Measurements from ENCODE around the gene VPS4A. TPM values are rescaled to one million over a fixed set of nuclear protein-coding genes. Genes with fewer than 3 reads are reported as not detected.

VPS4A gene
- total RNA-seq, 4 donors from 2014 or later = 41.9 to 46.5 (median 43.6) TPM

GRCh38 chr16:69322343-69322742 lies 11.2 kb downstream of the VPS4A start:
- intact Hi-C loops (cut with DNase I) = no loop called here
- TF ChIP-seq, protein P1, sequence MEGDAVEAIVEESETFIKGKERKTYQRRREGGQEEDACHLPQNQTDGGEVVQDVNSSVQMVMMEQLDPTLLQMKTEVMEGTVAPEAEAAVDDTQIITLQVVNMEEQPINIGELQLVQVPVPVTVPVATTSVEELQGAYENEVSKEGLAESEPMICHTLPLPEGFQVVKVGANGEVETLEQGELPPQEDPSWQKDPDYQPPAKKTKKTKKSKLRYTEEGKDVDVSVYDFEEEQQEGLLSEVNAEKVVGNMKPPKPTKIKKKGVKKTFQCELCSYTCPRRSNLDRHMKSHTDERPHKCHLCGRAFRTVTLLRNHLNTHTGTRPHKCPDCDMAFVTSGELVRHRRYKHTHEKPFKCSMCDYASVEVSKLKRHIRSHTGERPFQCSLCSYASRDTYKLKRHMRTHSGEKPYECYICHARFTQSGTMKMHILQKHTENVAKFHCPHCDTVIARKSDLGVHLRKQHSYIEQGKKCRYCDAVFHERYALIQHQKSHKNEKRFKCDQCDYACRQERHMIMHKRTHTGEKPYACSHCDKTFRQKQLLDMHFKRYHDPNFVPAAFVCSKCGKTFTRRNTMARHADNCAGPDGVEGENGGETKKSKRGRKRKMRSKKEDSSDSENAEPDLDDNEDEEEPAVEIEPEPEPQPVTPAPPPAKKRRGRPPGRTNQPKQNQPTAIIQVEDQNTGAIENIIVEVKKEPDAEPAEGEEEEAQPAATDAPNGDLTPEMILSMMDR (IDR thresholded peaks at IDR 0.05) = no peak
- TF ChIP-seq EP300 (IDR thresholded peaks at IDR 0.05) (no peak), POLR2AphosphoS5 (IDR thresholded peaks at IDR 0.05) (no peak), POLR2A (IDR thresholded peaks at IDR 0.05; ENCODE audit: low read depth) (no peak)
- H3K27ac ChIP-seq (replicated peaks in 1 of 4) = no peak overlapping the region
- H3K9me3 ChIP-seq = no peaks in the 10 kb centered on the region
- 80% methylated on average over 7 of the region's 7 CpGs for WGBS
- peaks cover 69 to 98% (median 94%) of the 10 kb centered on the region in 4 donors for H3K36me3 ChIP-seq
- H3K4me3 ChIP-seq = no peak overlapping the region
- no peak for DNase-seq (ENCODE audit: extremely low spot score)
- H3K4me1 ChIP-seq = peaks cover 9 to 26% (median 22%) of the 10 kb centered on the region in 4 donors
- H3K27me3 ChIP-seq = no peaks in the 10 kb centered on the region

DNA sequence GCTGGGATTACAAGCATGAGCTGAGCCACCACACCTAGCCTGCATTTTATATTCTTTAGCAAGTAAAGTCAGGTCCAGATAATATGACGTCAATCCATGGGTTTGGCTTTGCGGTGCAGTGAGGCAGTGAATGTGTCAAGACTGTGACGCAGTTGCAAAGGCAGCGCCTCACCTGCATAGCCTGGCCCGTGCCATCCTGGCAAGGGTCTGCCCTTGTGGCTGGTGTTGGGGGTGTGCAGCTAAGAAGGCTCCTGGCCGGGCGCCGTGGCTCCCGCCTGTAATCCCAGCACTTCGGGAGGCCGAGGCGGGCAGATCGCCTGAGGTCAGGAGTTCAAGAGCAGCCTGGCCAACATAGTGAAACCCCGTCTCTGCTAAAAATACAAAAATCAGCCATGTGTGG lies 12.3 kb downstream of the VPS4A start:
- intact Hi-C loops (cut with DNase I) = no loop called here
- no peak overlapping the region for H3K4me3 ChIP-seq
- H3K9me3 ChIP-seq = no peaks in the 10 kb centered on the region
- no peaks in the 10 kb centered on the region for H3K27me3 ChIP-seq
- 93% methylated on average over 14 of the region's 14 CpGs for WGBS
- no peak for DNase-seq (ENCODE audit: extremely low spot score)
- H3K36me3 ChIP-seq = peaks cover 60 to 95% (median 92%) of the 10 kb centered on the region in 4 donors
- H3K27ac ChIP-seq (replicated peaks in 1 of 4) = no peak overlapping the region
- H3K4me1 ChIP-seq = peaks cover 16 to 37% (median 32%) of the 10 kb centered on the region in 4 donors
- TF ChIP-seq POLR2A (IDR thresholded peaks at IDR 0.05; ENCODE audit: low read depth) = no peak
- TF ChIP-seq EP300 (IDR thresholded peaks at IDR 0.05) = no peak
- TF ChIP-seq POLR2AphosphoS5 (IDR thresholded peaks at IDR 0.05) = no peak
- TF ChIP-seq, protein P1 (IDR thresholded peaks at IDR 0.05) = no peak

DNA sequence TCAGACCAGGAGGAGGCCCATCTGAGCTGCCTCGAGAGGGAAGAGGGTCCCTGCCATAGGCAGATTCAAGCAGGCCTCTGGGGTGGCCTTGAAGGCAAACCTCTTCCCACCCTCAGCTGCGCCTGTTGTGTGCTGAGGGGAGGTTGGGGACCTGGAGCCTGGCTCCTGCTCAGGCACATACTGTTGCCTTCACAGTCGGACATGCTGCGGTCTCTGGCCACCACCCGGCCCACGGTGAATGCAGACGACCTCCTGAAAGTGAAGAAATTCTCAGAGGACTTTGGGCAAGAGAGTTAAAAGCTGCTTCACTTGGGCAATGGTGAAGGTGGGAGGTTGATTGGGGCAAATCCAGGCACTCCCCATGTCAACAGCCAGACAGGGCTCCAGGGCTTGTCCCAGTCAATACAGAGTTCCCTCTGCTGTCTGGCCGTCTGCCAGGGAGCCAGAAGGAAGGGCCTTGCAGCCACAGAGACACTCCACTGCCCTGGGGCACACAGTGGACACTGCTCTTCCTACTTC lies 12.9 kb downstream of the VPS4A start:
- Histone ChIP-seq H3K27ac (replicated peaks in 1 of 4) (no peak overlapping the region), H3K9me3 (no peaks in the 10 kb centered on the region), H3K4me1 (peaks cover 22 to 43% (median 39%) of the 10 kb centered on the region in 4 donors), H3K4me3 (no peak overlapping the region), H3K27me3 (no peaks in the 10 kb centered on the region), H3K36me3 (peaks cover 53 to 94% (median 88%) of the 10 kb centered on the region in 4 donors)
- DNase-seq (ENCODE audit: extremely low spot score) = no peak
- TF ChIP-seq, protein P1 (IDR thresholded peaks at IDR 0.05) = no peak
- TF ChIP-seq EP300 (IDR thresholded peaks at IDR 0.05) (no peak), POLR2AphosphoS5 (IDR thresholded peaks at IDR 0.05) (no peak), POLR2A (IDR thresholded peaks at IDR 0.05; ENCODE audit: low read depth) (no peak)
- intact Hi-C loops (cut with DNase I) = no loop called here
- WGBS = 80% methylated on average over 8 of the region's 8 CpGs

DNA sequence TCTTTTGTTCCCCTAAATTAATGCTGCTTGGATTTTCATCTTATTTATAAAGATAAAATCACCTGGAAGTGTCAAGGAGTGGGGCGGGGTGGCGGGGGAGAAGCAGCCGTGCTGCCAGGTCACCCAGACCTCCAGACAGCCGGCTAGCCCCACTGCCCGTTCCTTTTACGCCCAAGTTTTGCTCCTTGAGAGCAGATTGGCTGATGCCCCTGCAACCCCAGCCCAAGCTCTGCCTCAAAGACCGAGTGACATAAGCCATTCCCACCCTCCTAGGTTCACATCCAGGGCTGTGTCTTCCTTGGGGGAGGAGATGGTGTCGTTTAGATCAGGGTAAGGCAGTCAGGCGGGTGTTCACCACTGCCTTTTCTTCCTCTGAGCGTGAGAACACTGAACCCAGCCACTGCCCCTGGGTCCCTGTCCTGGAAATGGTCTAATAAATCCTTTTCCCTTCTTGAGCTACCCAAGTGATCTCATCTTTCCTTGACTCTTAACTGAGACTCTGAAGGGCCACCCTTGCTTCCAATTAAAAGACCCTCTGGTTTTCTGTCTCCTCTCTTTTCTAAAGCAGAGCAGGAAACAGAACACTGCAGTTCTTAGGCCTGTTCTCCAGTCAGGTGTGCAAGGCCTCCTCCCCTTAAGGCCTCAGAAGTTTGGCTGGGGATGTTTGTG lies 13.6 kb downstream of the VPS4A start:
- Histone ChIP-seq H3K4me3 (no peak overlapping the region), H3K36me3 (peaks cover 47 to 87% (median 82%) of the 10 kb centered on the region in 4 donors), H3K27me3 (no peaks in the 10 kb centered on the region), H3K4me1 (peaks cover 29 to 50% (median 46%) of the 10 kb centered on the region in 4 donors), H3K9me3 (no peaks in the 10 kb centered on the region), H3K27ac (replicated peaks in 1 of 4) (no peak overlapping the region)
- 84% methylated on average over 10 of the region's 10 CpGs for whole genome bisulfite sequencing
- intact Hi-C loops (cut with DNase I) = no loop called here
- TF ChIP-seq, protein P1 (IDR thresholded peaks at IDR 0.05) = no peak
- TF ChIP-seq EP300 (IDR thresholded peaks at IDR 0.05) (no peak), POLR2A (IDR thresholded peaks at IDR 0.05; ENCODE audit: low read depth) (no peak), POLR2AphosphoS5 (IDR thresholded peaks at IDR 0.05) (no peak)
- no peak for DNase-seq (ENCODE audit: extremely low spot score)

Data from esophagus muscularis mucosa (tissue), 4 donors.